Muscle of leg (tissue), 16 donors: Measurements from ENCODE around the gene HYOU1. TPM values are rescaled to one million over a fixed set of nuclear protein-coding genes. Genes with fewer than 3 reads are reported as not detected.
"Not testable (repeated sequence)": the region's sequence is repeated elsewhere in the genome, so short reads cannot be mapped to it uniquely, and the experiment has no call there.

Experiments
- DNase-seq: peaks from one replicate; pipeline ENCODE4 v3.0.0; 2013
- H3K27ac ChIP-seq: one replicate; pipeline ENCODE4 v1.5.1; 2013; ENCODE audit warnings: mild to moderate bottlenecking, low read length, control low read depth
- H3K27me3 ChIP-seq: one replicate; pipeline ENCODE4 v1.6.1; 2013; ENCODE audit warnings: low read length; ENCODE audit not compliant: control insufficient read depth, insufficient read depth
- H3K36me3 ChIP-seq: one replicate; pipeline ENCODE4 v1.6.1; 2013; ENCODE audit warnings: low read length; ENCODE audit not compliant: control insufficient read depth, insufficient read depth
- H3K4me1 ChIP-seq: one replicate; pipeline ENCODE4 v1.6.1; 2013; ENCODE audit warnings: low read length; ENCODE audit not compliant: control insufficient read depth, insufficient read depth
- H3K4me3 ChIP-seq: one replicate; pipeline ENCODE4 v1.5.1; 2013; ENCODE audit warnings: low read length, control low read depth
- H3K9me3 ChIP-seq: replicated peaks from 2 replicates; pipeline ENCODE4 v1.6.1; 2013; ENCODE audit warnings: low read depth, low read length; ENCODE audit not compliant: control insufficient read depth
- WGBS: methylation state at CpG from one replicate; pipeline ENCODE4 v1.1.5; 2013; ENCODE audit warnings: missing lambda C conversion rate; ENCODE audit not compliant: insufficient coverage; 5-methylcytosine and 5-hydroxymethylcytosine counted together
- long read RNA-seq, 11 donors: transcript quantifications; one replicate each; lab custom pipeline, GENCODE V29; 2026
- polyA plus RNA-seq, 8 donors: library from polyadenylated mRNA; unstranded; fragments of 120-200 nt; gene quantifications; one replicate each; pipeline versions ENCODE4 v1.2.1 to v1.2.3, GENCODE V29; 2013; ENCODE audit warnings: inconsistent platforms in 1 of 8, low replicate concordance in 1 of 8; ENCODE audit not compliant: insufficient read length in 8 of 8, insufficient read depth in 1 of 8
- total RNA-seq: library from RNA; stranded (reverse); fragments of 120-200 nt; gene quantifications from one replicate; pipeline ENCODE4 v1.2.4, GENCODE V29; 2013

HYOU1 gene
- total RNA-seq (30.1 TPM), polyA plus RNA-seq (10 to 100 TPM; 35.3 to 64.0 (median 47.2) TPM)
- long read RNA-seq, donor 1 = 0 reads
- long read RNA-seq, donor 2 = 0 reads
- long read RNA-seq, donor 3, full-length matches to known transcripts = 1 of 1 reads
- long read RNA-seq, donor 3, partial matches to known transcripts = 0 of 1 reads
- long read RNA-seq, donor 3, other reads (novel, unspliced or antisense) = 0 of 1 reads
- long read RNA-seq, donor 4, full-length matches to known transcripts = 3 of 8 reads
- long read RNA-seq, donor 4, partial matches to known transcripts = 5 of 8 reads
- long read RNA-seq, donor 4, other reads (novel, unspliced or antisense) = 0 of 8 reads
- long read RNA-seq, donor 5, partial matches to known transcripts = 0 of 4 reads
- long read RNA-seq, donor 5, other reads (novel, unspliced or antisense) = 0 of 4 reads
- long read RNA-seq, donor 6, full-length matches to known transcripts = 4 of 4 reads
- long read RNA-seq, donor 6, partial matches to known transcripts = 0 of 4 reads
- long read RNA-seq, donor 6, other reads (novel, unspliced or antisense) = 0 of 4 reads
- long read RNA-seq, donor 7, full-length matches to known transcripts = 6 of 6 reads
- long read RNA-seq, donor 7, partial matches to known transcripts = 0 of 6 reads
- long read RNA-seq, donor 7, other reads (novel, unspliced or antisense) = 0 of 6 reads
- long read RNA-seq, donor 8 = 0 reads
- long read RNA-seq, donor 9, full-length matches to known transcripts = 2 of 2 reads
- long read RNA-seq, donor 9, partial matches to known transcripts = 0 of 2 reads
- long read RNA-seq, donor 9, other reads (novel, unspliced or antisense) = 0 of 2 reads
- long read RNA-seq, donor 10 = 0 reads
- long read RNA-seq, donor 11 = 0 reads

- WGBS = 0% methylated on average over 73 of the region's 79 CpGs
Observed at GRCh38 chr11:119057000-119057769, at the start of gene HYOU1. HYOU1 (minus strand) TSS chr11:119057205; CDS start chr11:119056160, 1,045 bp downstream.

GRCh38 chr11:119103793-119104192 is 46.8 kb upstream of the HYOU1 start:
- peaks cover 43% of the 10 kb centered on the region for H3K4me1 ChIP-seq
- H3K27ac ChIP-seq = peak overlapping the region; percentile 99
- 72% methylated on average over 2 of the region's 4 CpGs for WGBS
- no peaks in the 10 kb centered on the region for H3K9me3 ChIP-seq
- DNase-seq = no peak
- no peaks in the 10 kb centered on the region for H3K27me3 ChIP-seq
- no peak overlapping the region for H3K4me3 ChIP-seq
- H3K36me3 ChIP-seq = peaks cover 2% of the 10 kb centered on the region

More at GRCh38 chr11:119057000-119057769, at the start of gene HYOU1:
- H3K4me1 ChIP-seq = peaks cover 18% of the 10 kb centered on the region
- peak within 1 kb of the TSS; percentile 89 for H3K4me3 ChIP-seq
- H3K27ac ChIP-seq = peak within 1 kb of the TSS; percentile 82
- no peaks in the 10 kb centered on the region for H3K27me3 ChIP-seq
- DNase-seq = peak; percentile 98
- no peaks in the 10 kb centered on the region for H3K9me3 ChIP-seq
- peaks cover 36% of the 10 kb centered on the region for H3K36me3 ChIP-seq

- H3K4me1 ChIP-seq = peaks cover 39% of the 10 kb centered on the region
- not testable (repeated sequence) for DNase-seq, H3K27me3 ChIP-seq, H3K9me3 ChIP-seq, H3K36me3 ChIP-seq
- H3K4me3 ChIP-seq = peak overlapping the region; percentile 11
- WGBS = 88% methylated on average over 12 of the region's 18 CpGs
- peak overlapping the region; percentile 99 for H3K27ac ChIP-seq
Observed at GRCh38 chr11:119103161-119103664, 46.2 kb upstream of the HYOU1 start.

GRCh38 chr11:119101759-119102423 is 44.9 kb upstream of the HYOU1 start, which contains the start of gene DPAGT1:
DPAGT1 (minus strand) TSS chr11:119101853; CDS start chr11:119101655, 198 bp downstream.
- 3% methylated on average over 19 of the region's 32 CpGs for WGBS
- H3K4me1 ChIP-seq = peaks cover 34% of the 10 kb centered on the region
- peak; percentile 99 for DNase-seq

GRCh38 chr11:119100994-119101758 is 44.2 kb upstream of the HYOU1 start:
- no peaks in the 10 kb centered on the region for H3K27me3 ChIP-seq
- peaks cover 26% of the 10 kb centered on the region for H3K4me1 ChIP-seq
- H3K36me3 ChIP-seq = peaks cover 25% of the 10 kb centered on the region
- H3K9me3 ChIP-seq = no peaks in the 10 kb centered on the region
- peak overlapping the region; percentile 93 for H3K4me3 ChIP-seq
- WGBS = under 1% methylated on average over 24 of the region's 29 CpGs
- peak; percentile 37 for DNase-seq
- H3K27ac ChIP-seq = peak overlapping the region; percentile 99

More at GRCh38 chr11:119101759-119102423, 44.9 kb upstream of the HYOU1 start, which contains the start of gene DPAGT1:
- Histone ChIP-seq H3K9me3 (no peaks in the 10 kb centered on the region), H3K36me3 (peaks cover 18% of the 10 kb centered on the region), H3K27ac (peak within 1 kb of the TSS; percentile 99), H3K4me3 (peak within 1 kb of the TSS; percentile 93), H3K27me3 (no peaks in the 10 kb centered on the region)

- DNase-seq = no peak
- Histone ChIP-seq H3K27ac (no peak overlapping the region), H3K9me3 (no peaks in the 10 kb centered on the region), H3K4me1 (peaks cover 28% of the 10 kb centered on the region), H3K27me3 (no peaks in the 10 kb centered on the region), H3K36me3 (peaks cover 25% of the 10 kb centered on the region), H3K4me3 (peak overlapping the region; percentile 93)
- 50% methylated on average over 11 of the region's 11 CpGs for WGBS
Observed at GRCh38 chr11:119100246-119100970, 43.4 kb upstream of the HYOU1 start.

- no peak for DNase-seq
Observed at GRCh38 chr11:119099711-119100110, 42.7 kb upstream of the HYOU1 start.

GRCh38 chr11:119095066-119095880 is 38.3 kb upstream of the HYOU1 start:
- Histone ChIP-seq H3K9me3 (no peaks in the 10 kb centered on the region), H3K27ac (peak overlapping the region; percentile 93), H3K4me1 (peaks cover 30% of the 10 kb centered on the region), H3K36me3 (peaks cover 44% of the 10 kb centered on the region), H3K27me3 (no peaks in the 10 kb centered on the region), H3K4me3 (peak overlapping the region; percentile 81)
- peak; percentile 100 for DNase-seq
- under 1% methylated on average over 71 of the region's 79 CpGs for WGBS

More at GRCh38 chr11:119099711-119100110, 42.7 kb upstream of the HYOU1 start:
- Histone ChIP-seq H3K36me3 (peaks cover 25% of the 10 kb centered on the region), H3K4me3 (no peak overlapping the region), H3K27ac (no peak overlapping the region), H3K9me3 (no peaks in the 10 kb centered on the region), H3K4me1 (peaks cover 28% of the 10 kb centered on the region), H3K27me3 (no peaks in the 10 kb centered on the region)
- WGBS = 100% methylated on average over 2 of the region's 6 CpGs
